T-helper 22 cell (primary cell): Measurements from ENCODE around the gene EXOC2.
"Not testable (repeated sequence)": the region's sequence is repeated elsewhere in the genome, so short reads cannot be mapped to it uniquely, and the experiment has no call there.

Source experiments
- DNase-seq: peaks from one replicate; pipeline ENCODE4 v3.0.0-alpha.2; 2020; ENCODE audit warnings: low read depth

The EXOC2 gene

GRCh38 chr6:710601-711571, 17.9 kb upstream of the EXOC2 start:
- peak; percentile 14 for DNase-seq

- DNase-seq: no peak
Measured at GRCh38 chr6:709471-710056, 16.6 kb upstream of the EXOC2 start.

GRCh38 chr6:708237-708598, 15.3 kb upstream of the EXOC2 start:
- no peak for DNase-seq

GRCh38 chr6:707576-708236, 14.8 kb upstream of the EXOC2 start:
- DNase-seq: no peak

- no peak for DNase-seq
Measured at GRCh38 chr6:706819-707381, 14.0 kb upstream of the EXOC2 start.

GRCh38 chr6:706146-706545, 13.2 kb upstream of the EXOC2 start:
- DNase-seq: no peak

GRCh38 chr6:705047-705446, 12.1 kb upstream of the EXOC2 start:
- DNase-seq: no peak

GRCh38 chr6:704046-704445, 11.1 kb upstream of the EXOC2 start:
- no peak for DNase-seq

- DNase-seq: no peak
Measured at GRCh38 chr6:703552-703951, 10.6 kb upstream of the EXOC2 start.

- no peak for DNase-seq
Measured at GRCh38 chr6:701700-702479, 9.0 kb upstream of the EXOC2 start.

GRCh38 chr6:701215-701614, 8.3 kb upstream of the EXOC2 start:
- DNase-seq: no peak

GRCh38 chr6:700490-700889, 7.6 kb upstream of the EXOC2 start:
- no peak for DNase-seq

- DNase-seq: no peak
Measured at GRCh38 chr6:699319-699718, 6.4 kb upstream of the EXOC2 start.

GRCh38 chr6:694431-695126, 1.6 kb upstream of the EXOC2 start:
- not testable (repeated sequence) for DNase-seq

GRCh38 chr6:693723-694009, 727 bp upstream of the EXOC2 start:
- no peak for DNase-seq

GRCh38 chr6:692356-692851, 535 bp downstream of the EXOC2 start:
- DNase-seq: peak; percentile 65

- DNase-seq: no peak
Measured at GRCh38 chr6:689223-689622, 3.7 kb downstream of the EXOC2 start.

GRCh38 chr6:686497-686896, 6.4 kb downstream of the EXOC2 start:
- DNase-seq: no peak

GRCh38 chr6:684831-685636, 7.9 kb downstream of the EXOC2 start:
- no peak for DNase-seq

GRCh38 chr6:683742-684440, 9.0 kb downstream of the EXOC2 start:
- DNase-seq: no peak
